A549 (cell line): ENCODE data around the gene ADORA1. TPM values are rescaled to one million over a fixed set of nuclear protein-coding genes. Genes with fewer than 3 reads are reported as not detected.

Experiments used
- ATAC-seq, 2 experiments: fragments of 200-7000 bp in 1 of 2; fragments of >200 bp in 1 of 2; cut with Nextera tagmentation in 1 of 2; cut with Tn5 transposase in 1 of 2; 3 replicates each; pipeline versions ENCODE4 v1.8.0 to v1.9.1; 2018 to 2020; ENCODE audit warnings: mild to moderate bottlenecking in 1 of 2, moderate library complexity in 1 of 2
- CTCF ChIA-PET: fragments of 300-600 bp; sonication (Branson Sonifier 250); formaldehyde crosslinking; extraction: SDS; loops from one replicate; lab custom pipeline; 2021; ENCODE audit warnings: antibody characterized with exemption, inconsistent platforms; lab: Yijun Ruan, JAX
- POLR2A ChIA-PET: fragments of 350-600 bp; formaldehyde crosslinking; extraction: SDS; loops from one replicate; lab custom pipeline; 2021; ENCODE audit warnings: antibody characterized with exemption, inconsistent platforms; lab: Yijun Ruan, JAX
- DNase-seq, 2 experiments: peaks; one replicate each; pipeline versions ENCODE4 v3.0.0 to v3.0.0-alpha.2; 2011 to 2016; ENCODE audit warnings: low read depth in 1 of 2, low spot score in 1 of 2
- FAIRE-seq: peaks from 2 replicates; lab custom pipeline; 2011; peaks lifted over from hg19 to GRCh38; lab: Jason Lieb, UNC
- H3K27ac ChIP-seq, 2 experiments: fragments of >200 bp; sonication (Bioruptor Twin); formaldehyde crosslinking; 3 replicates each; pipeline ENCODE4 v1.5.1; 2016 to 2017
- H3K4me1 ChIP-seq: fragments of >200 bp; sonication (Bioruptor Twin); formaldehyde crosslinking; 3 replicates; pipeline ENCODE4 v1.6.1; 2016
- H3K4me2 ChIP-seq: fragments of >200 bp; sonication (Bioruptor Twin); formaldehyde crosslinking; 3 replicates; pipeline ENCODE4 v1.6.1; 2016
- H3K4me3 ChIP-seq: fragments of >200 bp; sonication (Bioruptor Twin); formaldehyde crosslinking; 3 replicates; pipeline ENCODE4 v1.5.1; 2016
- H3K9me3 ChIP-seq: fragments of >200 bp; sonication (Bioruptor Twin); formaldehyde crosslinking; 3 replicates; pipeline ENCODE4 v1.6.1; 2016
- BHLHE40 ChIP-seq: IDR thresholded peaks from 2 replicates; pipeline ENCODE4 v1.6.1; 2012; ENCODE audit warnings: low read depth, low read length, inconsistent platforms
- CBX2 ChIP-seq: fragments of 200-600 bp; sonication (generic); IDR thresholded peaks from 2 replicates; pipeline ENCODE4 v1.6.1; 2016; ENCODE audit warnings: low read depth, mild to moderate bottlenecking, borderline replicate concordance
- CBX8 ChIP-seq: fragments of 200-600 bp; sonication (generic); IDR thresholded peaks from 2 replicates; pipeline ENCODE4 v1.6.1; 2016
- CHD2 ChIP-seq: fragments of 150-350 bp; IDR thresholded peaks from 2 replicates; pipeline ENCODE4 v1.6.1; 2014; ENCODE audit warnings: low read length; ENCODE audit not compliant: partially characterized antibody
- CHD4 ChIP-seq: fragments of 200-600 bp; sonication (generic); IDR thresholded peaks from 2 replicates; pipeline ENCODE4 v1.6.1; 2016; ENCODE audit warnings: antibody characterized with exemption, mild to moderate bottlenecking, borderline replicate concordance
- EP300 ChIP-seq, 2 experiments: fragments of >200 bp; sonication (Bioruptor Twin); formaldehyde crosslinking; IDR thresholded peaks; 2 replicates in 1 of 2; 3 replicates in 1 of 2; pipeline ENCODE4 v1.6.1; 2016 to 2017
- ESRRA ChIP-seq: fragments of 150-350 bp; IDR thresholded peaks from 2 replicates; pipeline ENCODE4 v1.6.1; 2014; ENCODE audit warnings: mild to moderate bottlenecking, low read length, borderline replicate concordance
- FOSL2 ChIP-seq, 2 experiments: fragments of 450-650 bp in 1 of 2; fragments of >200 bp in 1 of 2; sonication (Bioruptor Twin) in 1 of 2; formaldehyde crosslinking; IDR thresholded peaks; 2 replicates each; pipeline versions ENCODE4 v1.5.0 to v1.6.1; 2016 to 2020; ENCODE audit warnings: mild to moderate bottlenecking in 1 of 2, moderate library complexity in 1 of 2
- HOXB5 ChIP-seq: fragments of 250-450 bp; sonication (Bioruptor Pico); IDR thresholded peaks from 2 replicates; pipeline ENCODE4 v1.5.0; 2020; ENCODE audit warnings: mild to moderate bottlenecking, moderate library complexity
- JUN ChIP-seq, 2 experiments: fragments of >200 bp; sonication (Bioruptor Twin); formaldehyde crosslinking; IDR thresholded peaks; 2 replicates in 1 of 2; 3 replicates in 1 of 2; pipeline ENCODE4 v1.6.1; 2016 to 2017
- JUNB ChIP-seq: fragments of >200 bp; sonication (Bioruptor Twin); formaldehyde crosslinking; IDR thresholded peaks from 2 replicates; pipeline ENCODE4 v1.6.1; 2016
- KDM1A ChIP-seq: fragments of 200-600 bp; sonication (generic); IDR thresholded peaks from 2 replicates; pipeline ENCODE4 v1.6.1; 2016; ENCODE audit warnings: low read depth, mild to moderate bottlenecking
- MYC ChIP-seq: IDR thresholded peaks from 2 replicates; pipeline ENCODE4 v1.6.1; 2012; ENCODE audit warnings: mild to moderate bottlenecking, inconsistent platforms, low read length, improper control_type of control experiment, borderline replicate concordance
- NR3C1 ChIP-seq: fragments of >200 bp; sonication (Bioruptor Twin); formaldehyde crosslinking; IDR thresholded peaks from 3 replicates; pipeline ENCODE4 v1.6.1; 2017
- PHF8 ChIP-seq: fragments of 200-600 bp; sonication (generic); IDR thresholded peaks from 2 replicates; pipeline ENCODE4 v1.6.1; 2016; ENCODE audit warnings: low read depth, mild to moderate bottlenecking, antibody characterized with exemption, moderate library complexity, borderline replicate concordance
- RAD21 ChIP-seq, 2 experiments: fragments of >200 bp in 1 of 2; sonication (Bioruptor Twin) in 1 of 2; formaldehyde crosslinking in 1 of 2; IDR thresholded peaks in 1 of 2; conservative IDR thresholded peaks in 1 of 2; 2 replicates in 1 of 2; 3 replicates in 1 of 2; pipeline ENCODE4 v1.6.1; 2012 to 2018; ENCODE audit warnings: inconsistent platforms in 1 of 2
- RARB ChIP-seq: fragments of 250-450 bp; sonication (Bioruptor Pico); IDR thresholded peaks from 2 replicates; pipeline ENCODE4 v1.8.0; 2021; ENCODE audit warnings: mild to moderate bottlenecking, moderate library complexity
- RCOR1 ChIP-seq: fragments of 150-350 bp; IDR thresholded peaks from 2 replicates; pipeline ENCODE4 v1.6.1; 2014; ENCODE audit warnings: antibody characterized with exemption, low read length, low read depth
- SMC3 ChIP-seq: fragments of >200 bp; sonication (Bioruptor Twin); formaldehyde crosslinking; IDR thresholded peaks from 3 replicates; pipeline ENCODE4 v1.6.1; 2018; ENCODE audit warnings: inconsistent platforms
- TP53 ChIP-seq: fragments of 250-450 bp; sonication (Bioruptor Pico); IDR thresholded peaks from 2 replicates; pipeline ENCODE4 v1.5.0; 2021; ENCODE audit warnings: mild to moderate bottlenecking, moderate library complexity
- WGBS: methylation state at CpG from one replicate; pipeline ENCODE4 v1.1.6; 2017; ENCODE audit errors: missing lambda C conversion rate; 5-methylcytosine and 5-hydroxymethylcytosine counted together
- polyA plus RNA-seq, 4 experiments: library from polyadenylated mRNA; depleted of rRNA in 3 of 4; stranded (reverse); fragments of >200 nt; fragmentation: RNase III in 1 of 4; extraction: RNeasy Plus Mini Kit Qiagen cat#74134 plus additional on column Dnase treatment in 1 of 4; gene quantifications; 2 replicates in 3 of 4; 3 replicates in 1 of 4; pipeline ENCODE4 v1.2.3, GENCODE V29; 2011 to 2017
- TF ChIP-seq, protein P1 (sequence below): fragments of >200 bp; sonication (Bioruptor Twin); formaldehyde crosslinking; IDR thresholded peaks from 2 replicates; pipeline ENCODE4 v1.6.1; 2016
- TF ChIP-seq, protein P2 (sequence below): fragments of 450-650 bp; IDR thresholded peaks from 2 replicates; pipeline ENCODE4 v1.6.1; 2014; ENCODE audit warnings: antibody characterized with exemption
- TF ChIP-seq, protein P3 (sequence below): fragments of 250-450 bp; sonication (Bioruptor Pico); IDR thresholded peaks from 2 replicates; pipeline ENCODE4 v1.5.0; 2021; ENCODE audit warnings: mild to moderate bottlenecking, moderate library complexity, borderline replicate concordance

The ADORA1 gene
- polyA plus RNA-seq, 2 of the 4 experiments (the other 2 are of a cell fraction), result 0.48 to 2.4 TPM

DNA sequence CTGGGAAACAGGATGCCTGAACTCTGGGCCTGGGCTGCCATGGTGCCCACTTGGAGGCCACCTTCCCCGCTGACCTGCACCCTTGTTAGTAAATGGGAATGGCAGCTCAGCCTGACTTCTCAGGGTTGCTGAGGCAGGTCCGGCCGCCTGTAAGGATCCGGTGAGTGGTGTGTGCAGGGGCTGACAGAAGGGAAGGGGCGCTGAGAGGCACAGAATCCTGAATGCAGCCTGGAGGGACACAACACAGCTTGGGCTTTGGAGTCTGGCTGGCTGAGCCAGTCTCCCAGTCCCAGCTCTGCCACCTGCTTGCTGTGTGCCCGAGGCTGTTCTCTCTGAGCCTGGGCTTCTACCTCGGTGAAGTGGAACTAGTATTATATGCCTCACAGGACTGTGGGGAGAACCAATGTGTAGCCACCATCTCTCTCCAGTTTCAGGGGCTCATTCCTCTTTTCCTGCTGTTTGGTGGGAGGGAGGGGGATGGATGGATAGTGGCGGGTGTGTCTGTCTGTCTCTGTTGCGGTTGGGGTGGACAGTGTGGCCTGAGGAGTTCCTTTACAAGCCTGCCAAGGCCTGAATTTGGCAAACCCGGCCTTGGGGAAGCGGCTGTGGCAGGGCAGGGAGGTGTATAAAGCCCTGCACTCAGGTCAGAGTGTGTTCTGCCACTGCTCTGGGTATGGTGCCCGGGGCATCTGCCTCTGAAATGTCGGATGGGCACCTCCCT lies 18.0 kb downstream of the ADORA1 start:
- POLR2A ChIA-PET, result no interaction called here
- H3K9me3 ChIP-seq, result no peaks in the 10 kb centered on the region
- CTCF ChIA-PET, result interaction anchor here (1.1 to 3.9 kb wide), 5 partner anchors 17 to 72 kb away, joined by 3 to 20 read pairs (median 12); no protein-coding TSS in a partner anchor
- WGBS, result 69% methylated on average over 11 of the region's 13 CpGs
- no peak overlapping the region for H3K4me2 ChIP-seq
- no peak for ATAC-seq
- no peaks in the 10 kb centered on the region for H3K4me1 ChIP-seq
- TF ChIP-seq, protein P1, sequence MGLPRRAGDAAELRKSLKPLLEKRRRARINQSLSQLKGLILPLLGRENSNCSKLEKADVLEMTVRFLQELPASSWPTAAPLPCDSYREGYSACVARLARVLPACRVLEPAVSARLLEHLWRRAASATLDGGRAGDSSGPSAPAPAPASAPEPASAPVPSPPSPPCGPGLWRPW, result no peak
- TF ChIP-seq, protein P2, sequence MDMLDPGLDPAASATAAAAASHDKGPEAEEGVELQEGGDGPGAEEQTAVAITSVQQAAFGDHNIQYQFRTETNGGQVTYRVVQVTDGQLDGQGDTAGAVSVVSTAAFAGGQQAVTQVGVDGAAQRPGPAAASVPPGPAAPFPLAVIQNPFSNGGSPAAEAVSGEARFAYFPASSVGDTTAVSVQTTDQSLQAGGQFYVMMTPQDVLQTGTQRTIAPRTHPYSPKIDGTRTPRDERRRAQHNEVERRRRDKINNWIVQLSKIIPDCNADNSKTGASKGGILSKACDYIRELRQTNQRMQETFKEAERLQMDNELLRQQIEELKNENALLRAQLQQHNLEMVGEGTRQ, result no peak
- TF ChIP-seq PHF8 (no peak), CBX2 (no peak), MYC (no peak), RCOR1 (no peak), BHLHE40 (no peak), CHD2 (no peak), JUNB (no peak), KDM1A (no peak)
- H3K27ac ChIP-seq, result no peak overlapping the region
- H3K4me3 ChIP-seq, result no peak overlapping the region
- FAIRE-seq, result no peak
- no peak for DNase-seq

DNA sequence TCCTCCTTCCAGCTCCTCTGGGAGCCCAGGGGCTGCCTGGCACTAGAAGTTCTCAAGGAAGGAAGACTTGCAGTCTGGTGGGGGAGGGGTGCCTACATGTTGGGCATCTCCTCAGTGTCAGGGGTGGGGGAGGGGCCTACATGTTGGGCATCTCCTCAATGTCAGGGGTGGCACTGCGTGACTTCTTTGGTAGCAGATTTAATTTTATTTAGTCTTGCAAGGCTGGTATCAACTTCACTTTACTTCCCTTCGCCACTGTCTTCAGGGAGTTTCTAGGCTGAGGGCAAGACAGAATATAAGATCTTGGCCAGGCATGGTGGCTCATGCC lies 18.5 kb downstream of the ADORA1 start:
- ATAC-seq, result no peak
- 77% methylated on average over 1 of the region's 2 CpGs for WGBS
- ChIA-PET POLR2A (no interaction called here), CTCF (interaction anchor here (0.7 to 3.9 kb wide), 6 partner anchors 20 to 105 kb away, joined by 3 to 20 read pairs (median 9); no protein-coding TSS in a partner anchor)
- Histone ChIP-seq H3K4me2 (no peak overlapping the region), H3K9me3 (no peaks in the 10 kb centered on the region), H3K27ac (no peak overlapping the region), H3K4me1 (no peaks in the 10 kb centered on the region), H3K4me3 (no peak overlapping the region)
- TF ChIP-seq KDM1A (no peak), HOXB5 (CRISPR knock-in tag) (no peak), EP300 (IDR thresholded peaks at IDR 0.05) (no peak), CHD2 (no peak), SMC3 (no peak), JUN (IDR thresholded peaks at IDR 0.05) (no peak), CBX8 (no peak), FOSL2 (IDR thresholded peaks at IDR 0.05) (no peak), FOSL2 (CRISPR knock-in tag; IDR thresholded peaks at IDR 0.05) (no peak), RAD21 (conservative IDR thresholded peaks at IDR 0.05 in 1 of 2, IDR thresholded peaks at IDR 0.05 in 1 of 2) (no peak), CHD4 (no peak), RARB (CRISPR knock-in tag) (no peak), ESRRA (no peak), NR3C1 (no peak), TP53 (CRISPR knock-in tag) (no peak), CBX2 (no peak)
- TF ChIP-seq, protein P3, sequence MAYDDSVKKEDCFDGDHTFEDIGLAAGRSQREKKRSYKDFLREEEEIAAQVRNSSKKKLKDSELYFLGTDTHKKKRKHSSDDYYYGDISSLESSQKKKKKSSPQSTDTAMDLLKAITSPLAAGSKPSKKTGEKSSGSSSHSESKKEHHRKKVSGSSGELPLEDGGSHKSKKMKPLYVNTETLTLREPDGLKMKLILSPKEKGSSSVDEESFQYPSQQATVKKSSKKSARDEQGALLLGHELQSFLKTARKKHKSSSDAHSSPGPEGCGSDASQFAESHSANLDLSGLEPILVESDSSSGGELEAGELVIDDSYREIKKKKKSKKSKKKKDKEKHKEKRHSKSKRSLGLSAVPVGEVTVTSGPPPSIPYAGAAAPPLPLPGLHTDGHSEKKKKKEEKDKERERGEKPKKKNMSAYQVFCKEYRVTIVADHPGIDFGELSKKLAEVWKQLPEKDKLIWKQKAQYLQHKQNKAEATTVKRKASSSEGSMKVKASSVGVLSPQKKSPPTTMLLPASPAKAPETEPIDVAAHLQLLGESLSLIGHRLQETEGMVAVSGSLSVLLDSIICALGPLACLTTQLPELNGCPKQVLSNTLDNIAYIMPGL, result no peak
- no peak for DNase-seq
- no peak for FAIRE-seq
